ENCODE data around the gene KRTAP9-9.
A peak's percentile ranks its signal among the peaks of the same experiment; 100 is the strongest.
"Not testable (repeated sequence)": the region's sequence is repeated elsewhere in the genome, so short reads cannot be mapped to it uniquely, and the experiment has no call there.

The KRTAP9-9 gene

DNA sequence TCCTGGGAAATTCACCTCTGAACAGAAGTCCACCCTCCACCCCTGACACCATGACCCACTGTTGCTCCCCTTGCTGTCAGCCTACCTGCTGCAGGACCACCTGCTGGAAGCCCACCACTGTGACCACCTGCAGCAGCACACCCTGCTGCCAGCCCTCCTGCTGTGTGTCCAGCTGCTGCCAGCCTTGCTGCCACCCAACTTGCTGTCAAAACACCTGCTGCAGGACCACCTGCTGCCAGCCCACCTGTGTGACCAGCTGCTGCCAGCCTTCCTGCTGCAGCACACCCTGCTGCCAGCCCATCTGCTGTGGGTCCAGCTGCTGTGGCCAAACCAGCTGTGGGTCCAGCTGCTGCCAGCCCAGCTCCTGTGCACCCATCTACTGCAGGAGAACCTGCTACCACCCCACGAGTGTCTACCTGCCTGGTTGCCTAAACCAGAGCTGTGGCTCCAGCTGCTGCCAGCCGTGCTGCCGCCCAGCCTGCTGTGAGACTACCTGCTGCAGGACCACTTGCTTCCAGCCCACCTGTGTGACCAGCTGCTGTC, 20.5 kb downstream of the KRTAP9-9 start, which contains the start of gene KRTAP9-7:
KRTAP9-7 (plus strand) TSS at position 51 of the 543 bp plus-strand sequence; CDS start at position 51, 0 bp downstream.
- H4K8ac ChIP-seq (ENCODE audit: low read length) = peak within 1 kb of the TSS; percentile 29
- WGBS = 75% methylated on average over 3 of the region's 3 CpGs
- DNase-seq; H2BK15ac ChIP-seq (ENCODE audit: low read depth, poor library complexity, severe bottlenecking); H3K4ac ChIP-seq (ENCODE audit: low read depth in 1 of 2, low read length in 2 of 2); H3K4me1 ChIP-seq (ENCODE audit: control insufficient read depth, insufficient read depth, low read depth, low read length); H3K23ac ChIP-seq (ENCODE audit: low read length in 2 of 2); H2BK12ac ChIP-seq (ENCODE audit: low read length in 2 of 2); H3K27ac ChIP-seq (ENCODE audit: low read length, poor library complexity, severe bottlenecking); H3K36me3 ChIP-seq (ENCODE audit: control insufficient read depth in 1 of 2, insufficient read depth in 2 of 2, low read depth in 1 of 2, low read length in 2 of 2); H3K27me3 ChIP-seq (ENCODE audit: control insufficient read depth in 1 of 2, insufficient read depth in 1 of 2, low read length in 2 of 2); H3K18ac ChIP-seq (ENCODE audit: low read depth in 1 of 2, low read length in 2 of 2); H2BK120ac ChIP-seq (ENCODE audit: low read depth, low read length); H3K4me2 ChIP-seq (ENCODE audit: low read length, poor library complexity, severe bottlenecking); H3K4me3 ChIP-seq (ENCODE audit: insufficient read depth in 1 of 2, low read depth in 1 of 2, low read length in 2 of 2); H3K9me3 ChIP-seq (ENCODE audit: control insufficient read depth, low read length); H4K91ac ChIP-seq (ENCODE audit: low read length); H2AFZ ChIP-seq (ENCODE audit: low read depth, low read length); H3K79me1 ChIP-seq (replicated peaks; ENCODE audit: low read length, poor library complexity, severe bottlenecking); H2AK5ac ChIP-seq (ENCODE audit: low read length, severe bottlenecking); H2BK5ac ChIP-seq (ENCODE audit: low read depth, low read length, poor library complexity, severe bottlenecking); H3K9ac ChIP-seq (ENCODE audit: low read length): not testable (repeated sequence)
- H3K14ac ChIP-seq (ENCODE audit: low read length in 2 of 2) = peak within 1 kb of the TSS in 1 of 2 experiments; percentile 2

- Histone ChIP-seq H2BK120ac (ENCODE audit: low read depth, low read length) (no peak overlapping the region), H3K27ac (ENCODE audit: low read length, poor library complexity, severe bottlenecking) (peak overlapping the region; percentile 83), H3K4me2 (ENCODE audit: low read length, poor library complexity, severe bottlenecking) (no peak overlapping the region), H3K18ac (ENCODE audit: low read depth in 1 of 2, low read length in 2 of 2) (no peak overlapping the region), H4K8ac (ENCODE audit: low read length) (no peak overlapping the region), H3K23ac (ENCODE audit: low read length in 2 of 2) (no peak overlapping the region), H3K4ac (ENCODE audit: low read depth in 1 of 2, low read length in 2 of 2) (no peak overlapping the region), H3K9ac (ENCODE audit: low read length) (no peak overlapping the region), H3K79me1 (replicated peaks; ENCODE audit: low read length, poor library complexity, severe bottlenecking) (no peaks in the 10 kb centered on the region), H2AK5ac (ENCODE audit: low read length, severe bottlenecking) (peak overlapping the region; percentile 99), H3K4me3 (ENCODE audit: insufficient read depth in 1 of 2, low read depth in 1 of 2, low read length in 2 of 2) (no peak overlapping the region), H2BK15ac (ENCODE audit: low read depth, poor library complexity, severe bottlenecking) (no peak overlapping the region), H2BK5ac (ENCODE audit: low read depth, low read length, poor library complexity, severe bottlenecking) (no peak overlapping the region), H2BK12ac (ENCODE audit: low read length in 2 of 2) (no peak overlapping the region), H3K9me3 (ENCODE audit: control insufficient read depth, low read length) (no peaks in the 10 kb centered on the region), H4K91ac (ENCODE audit: low read length) (no peak overlapping the region), H2AFZ (ENCODE audit: low read depth, low read length) (no peak overlapping the region), H3K4me1 (ENCODE audit: control insufficient read depth, insufficient read depth, low read depth, low read length) (peaks cover 3% of the 10 kb centered on the region), H3K27me3 (ENCODE audit: control insufficient read depth in 1 of 2, insufficient read depth in 1 of 2, low read length in 2 of 2) (peaks cover 0 to 9% of the 10 kb centered on the region in 2 experiments), H3K36me3 (ENCODE audit: control insufficient read depth in 1 of 2, insufficient read depth in 2 of 2, low read depth in 1 of 2, low read length in 2 of 2) (no peaks in the 10 kb centered on the region), H3K14ac (ENCODE audit: low read length in 2 of 2) (no peak overlapping the region)
- 88% methylated on average over 3 of the region's 3 CpGs for WGBS
- no peak for DNase-seq
Measured at GRCh38 chr17:41278176-41278955, 23.2 kb downstream of the KRTAP9-9 start.

DNA sequence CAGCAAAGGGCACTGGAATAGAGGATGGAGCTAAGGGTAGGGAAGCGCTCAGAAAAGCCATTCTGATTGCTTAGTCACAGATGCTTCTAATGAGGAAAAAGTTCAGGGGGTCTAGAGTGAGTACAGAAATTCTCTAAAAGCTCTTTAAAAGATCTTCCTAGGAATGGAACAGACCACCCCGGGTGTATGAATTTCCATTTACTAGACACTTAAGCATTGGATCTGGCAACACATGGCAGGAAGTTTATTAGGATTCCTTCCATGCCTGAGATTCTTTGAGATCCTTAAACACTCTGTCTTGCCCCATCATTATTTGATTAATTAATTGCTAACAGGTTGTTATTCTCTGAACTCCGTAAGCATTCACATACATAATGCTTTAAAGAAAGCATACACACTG, 28.9 kb downstream of the KRTAP9-9 start:
- Histone ChIP-seq H4K91ac (ENCODE audit: low read length) (no peak overlapping the region), H3K27me3 (ENCODE audit: control insufficient read depth in 1 of 2, insufficient read depth in 1 of 2, low read length in 2 of 2) (no peaks in the 10 kb centered on the region), H3K4me3 (ENCODE audit: insufficient read depth in 1 of 2, low read depth in 1 of 2, low read length in 2 of 2) (no peak overlapping the region), H3K4me1 (ENCODE audit: control insufficient read depth, insufficient read depth, low read depth, low read length) (peaks cover 1% of the 10 kb centered on the region), H3K79me1 (replicated peaks; ENCODE audit: low read length, poor library complexity, severe bottlenecking) (no peaks in the 10 kb centered on the region), H3K36me3 (ENCODE audit: control insufficient read depth in 1 of 2, insufficient read depth in 2 of 2, low read depth in 1 of 2, low read length in 2 of 2) (no peaks in the 10 kb centered on the region), H2BK5ac (ENCODE audit: low read depth, low read length, poor library complexity, severe bottlenecking) (peak overlapping the region; percentile 12), H3K27ac (ENCODE audit: low read length, poor library complexity, severe bottlenecking) (peak overlapping the region; percentile 83), H2BK15ac (ENCODE audit: low read depth, poor library complexity, severe bottlenecking) (no peak overlapping the region), H3K4me2 (ENCODE audit: low read length, poor library complexity, severe bottlenecking) (no peak overlapping the region), H3K23ac (ENCODE audit: low read length in 2 of 2) (no peak overlapping the region), H2AK5ac (ENCODE audit: low read length, severe bottlenecking) (no peak overlapping the region), H4K8ac (ENCODE audit: low read length) (no peak overlapping the region), H2BK12ac (ENCODE audit: low read length in 2 of 2) (no peak overlapping the region), H3K18ac (ENCODE audit: low read depth in 1 of 2, low read length in 2 of 2) (no peak overlapping the region), H3K9ac (ENCODE audit: low read length) (no peak overlapping the region), H3K4ac (ENCODE audit: low read depth in 1 of 2, low read length in 2 of 2) (no peak overlapping the region), H2AFZ (ENCODE audit: low read depth, low read length) (no peak overlapping the region), H3K14ac (ENCODE audit: low read length in 2 of 2) (no peak overlapping the region), H2BK120ac (ENCODE audit: low read depth, low read length) (no peak overlapping the region), H3K9me3 (ENCODE audit: control insufficient read depth, low read length) (no peaks in the 10 kb centered on the region)
- WGBS = 24% methylated on average over 2 of the region's 3 CpGs
- DNase-seq = no peak

GRCh38 chr17:41284546-41284945, 29.4 kb downstream of the KRTAP9-9 start:
- Histone ChIP-seq H3K27ac (ENCODE audit: low read length, poor library complexity, severe bottlenecking) (peak overlapping the region; percentile 63), H3K9ac (ENCODE audit: low read length) (no peak overlapping the region), H3K4me2 (ENCODE audit: low read length, poor library complexity, severe bottlenecking) (no peak overlapping the region), H3K9me3 (ENCODE audit: control insufficient read depth, low read length) (no peaks in the 10 kb centered on the region), H3K14ac (ENCODE audit: low read length in 2 of 2) (no peak overlapping the region), H3K36me3 (ENCODE audit: control insufficient read depth in 1 of 2, insufficient read depth in 2 of 2, low read depth in 1 of 2, low read length in 2 of 2) (no peaks in the 10 kb centered on the region), H3K18ac (ENCODE audit: low read depth in 1 of 2, low read length in 2 of 2) (no peak overlapping the region), H3K4me3 (ENCODE audit: insufficient read depth in 1 of 2, low read depth in 1 of 2, low read length in 2 of 2) (no peak overlapping the region), H2BK15ac (ENCODE audit: low read depth, poor library complexity, severe bottlenecking) (no peak overlapping the region), H3K23ac (ENCODE audit: low read length in 2 of 2) (no peak overlapping the region), H3K4me1 (ENCODE audit: control insufficient read depth, insufficient read depth, low read depth, low read length) (peaks cover 1% of the 10 kb centered on the region), H2AK5ac (ENCODE audit: low read length, severe bottlenecking) (no peak overlapping the region), H4K91ac (ENCODE audit: low read length) (no peak overlapping the region), H4K8ac (ENCODE audit: low read length) (no peak overlapping the region), H2BK12ac (ENCODE audit: low read length in 2 of 2) (no peak overlapping the region), H2BK120ac (ENCODE audit: low read depth, low read length) (no peak overlapping the region), H3K79me1 (replicated peaks; ENCODE audit: low read length, poor library complexity, severe bottlenecking) (no peaks in the 10 kb centered on the region), H3K27me3 (ENCODE audit: control insufficient read depth in 1 of 2, insufficient read depth in 1 of 2, low read length in 2 of 2) (no peaks in the 10 kb centered on the region), H3K4ac (ENCODE audit: low read depth in 1 of 2, low read length in 2 of 2) (no peak overlapping the region), H2AFZ (ENCODE audit: low read depth, low read length) (no peak overlapping the region), H2BK5ac (ENCODE audit: low read depth, low read length, poor library complexity, severe bottlenecking) (no peak overlapping the region)
- WGBS = 24% methylated on average over 1 of the region's 2 CpGs
- no peak for DNase-seq
